ENCODE measurements around the gene INPP5A.

DNA sequence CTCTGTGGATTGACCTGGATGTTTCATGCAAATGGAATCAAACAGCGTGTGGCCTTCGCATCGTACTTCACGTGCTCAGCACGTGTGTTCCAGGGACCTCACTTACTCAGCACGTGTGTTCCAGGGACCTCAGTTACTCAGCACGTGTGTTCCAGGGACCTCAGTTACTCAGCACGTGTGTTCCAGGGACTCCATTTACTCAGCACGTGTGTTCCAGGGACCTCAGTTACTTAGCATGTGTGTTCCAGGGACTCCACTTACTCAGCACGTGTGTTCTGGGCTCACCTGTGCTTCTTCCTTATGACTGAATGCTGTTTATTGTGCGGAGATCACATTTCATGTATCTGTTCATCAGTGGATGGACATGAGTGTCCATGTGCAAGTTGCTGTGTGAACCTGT is 22.0 kb downstream of the INPP5A start:
- TF ChIP-seq, protein P1, sequence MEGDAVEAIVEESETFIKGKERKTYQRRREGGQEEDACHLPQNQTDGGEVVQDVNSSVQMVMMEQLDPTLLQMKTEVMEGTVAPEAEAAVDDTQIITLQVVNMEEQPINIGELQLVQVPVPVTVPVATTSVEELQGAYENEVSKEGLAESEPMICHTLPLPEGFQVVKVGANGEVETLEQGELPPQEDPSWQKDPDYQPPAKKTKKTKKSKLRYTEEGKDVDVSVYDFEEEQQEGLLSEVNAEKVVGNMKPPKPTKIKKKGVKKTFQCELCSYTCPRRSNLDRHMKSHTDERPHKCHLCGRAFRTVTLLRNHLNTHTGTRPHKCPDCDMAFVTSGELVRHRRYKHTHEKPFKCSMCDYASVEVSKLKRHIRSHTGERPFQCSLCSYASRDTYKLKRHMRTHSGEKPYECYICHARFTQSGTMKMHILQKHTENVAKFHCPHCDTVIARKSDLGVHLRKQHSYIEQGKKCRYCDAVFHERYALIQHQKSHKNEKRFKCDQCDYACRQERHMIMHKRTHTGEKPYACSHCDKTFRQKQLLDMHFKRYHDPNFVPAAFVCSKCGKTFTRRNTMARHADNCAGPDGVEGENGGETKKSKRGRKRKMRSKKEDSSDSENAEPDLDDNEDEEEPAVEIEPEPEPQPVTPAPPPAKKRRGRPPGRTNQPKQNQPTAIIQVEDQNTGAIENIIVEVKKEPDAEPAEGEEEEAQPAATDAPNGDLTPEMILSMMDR (IDR thresholded peaks at IDR 0.05) = no peak
- TF ChIP-seq POLR2AphosphoS5 (IDR thresholded peaks at IDR 0.05) (no peak), EP300 (IDR thresholded peaks at IDR 0.05; ENCODE audit: low read depth) (no peak)

Measured in transverse colon (tissue), 4 donors.